Caco-2 (cell line): Measurements from ENCODE around the gene GNL3. TPM values are rescaled to one million over a fixed set of nuclear protein-coding genes. Genes with fewer than 3 reads are reported as not detected.

Experiments used
- BruUV-seq: library from RNA; stranded (reverse); fragments of 400-500 nt; replicated peaks from 2 replicates; lab custom pipeline; 2021; lab: Mats Ljungman, UMichigan
- CTCF ChIA-PET: fragments of 300-600 bp; sonication (Branson Sonifier 250); formaldehyde crosslinking; loops from one replicate; lab custom pipeline; 2022; ENCODE audit warnings: antibody characterized with exemption; lab: Charles Lee
- POLR2A ChIA-PET: fragments of 300-600 bp; sonication (Branson Sonifier 250); formaldehyde crosslinking; loops from one replicate; lab custom pipeline; 2022; ENCODE audit warnings: antibody characterized with exemption; lab: Charles Lee
- DNase-seq, 2 experiments: peaks; one replicate each; pipeline versions ENCODE4 v3.0.0 to v3.0.0-alpha.2; 2020 to 2022
- H3K27me3 ChIP-seq: replicated peaks from 2 replicates; pipeline ENCODE4 v1.6.0; 2011; ENCODE audit warnings: low read length; ENCODE audit not compliant: control insufficient read depth, insufficient read depth
- H3K36me3 ChIP-seq: 2 replicates; pipeline ENCODE4 v1.5.1; 2011; ENCODE audit warnings: low read length; ENCODE audit not compliant: control insufficient read depth, insufficient read depth
- H3K4me1 ChIP-seq: fragments of 250-450 bp; sonication (Bioruptor Pico); 2 replicates; pipeline ENCODE4 v1.5.1; 2020; ENCODE audit warnings: mild to moderate bottlenecking
- H3K4me3 ChIP-seq: 2 replicates; pipeline ENCODE4 v1.5.1; 2011; ENCODE audit warnings: low read depth, mild to moderate bottlenecking, control low read depth, low read length
- H3K9me3 ChIP-seq: fragments of 250-450 bp; sonication (Bioruptor Pico); 2 replicates; pipeline ENCODE4 v1.5.1; 2020; ENCODE audit warnings: mild to moderate bottlenecking, moderate library complexity
- H3K27ac Mint-ChIP-seq: one replicate; pipeline ENCODE4 v1.8.0; 2022; ENCODE audit warnings: mixed read lengths; ENCODE audit not compliant: unreplicated experiment
- H3K27me3 Mint-ChIP-seq: one replicate; pipeline ENCODE4 v1.8.0; 2022; ENCODE audit warnings: mixed read lengths; ENCODE audit not compliant: insufficient read depth, unreplicated experiment
- H3K36me3 Mint-ChIP-seq: one replicate; pipeline ENCODE4 v1.8.0; 2022; ENCODE audit warnings: mild to moderate bottlenecking, mixed read lengths; ENCODE audit not compliant: insufficient read depth, unreplicated experiment
- H3K4me1 Mint-ChIP-seq: one replicate; pipeline ENCODE4 v1.8.0; 2022; ENCODE audit warnings: low read depth, mixed read lengths; ENCODE audit not compliant: unreplicated experiment
- H3K4me3 Mint-ChIP-seq: one replicate; pipeline ENCODE4 v1.8.0; 2022; ENCODE audit warnings: mild to moderate bottlenecking, moderate library complexity, mixed read lengths; ENCODE audit not compliant: unreplicated experiment
- H3K9me3 Mint-ChIP-seq: one replicate; pipeline ENCODE4 v1.8.0; 2022; ENCODE audit warnings: mixed read lengths; ENCODE audit not compliant: unreplicated experiment
- CTCF ChIP-seq, 2 experiments: fragments of 200-600 bp in 1 of 2; IDR thresholded peaks; 1 replicate in 1 of 2; 2 replicates in 1 of 2; pipeline versions ENCODE4 v1.5.1 to v1.8.0; 2011 to 2022; ENCODE audit warnings: antibody characterized with exemption in 1 of 2, control low read depth in 1 of 2, inconsistent platforms in 1 of 2, low read depth in 1 of 2, low read length in 1 of 2, mild to moderate bottlenecking in 1 of 2, moderate library complexity in 1 of 2; ENCODE audit not compliant: insufficient read depth in 1 of 2, severe bottlenecking in 1 of 2, unreplicated experiment in 1 of 2
- intact Hi-C: fragments of 100-400 bp; cut with micrococcal nuclease; formaldehyde crosslinking; loops from one replicate; pipeline ENCODE4 v1.10.0; 2022; ENCODE audit not compliant: unreplicated experiment
- total RNA-seq: library from RNA; stranded (reverse); gene quantifications from 2 replicates; pipeline ENCODE4 v1.2.3, GENCODE V29; 2022

GNL3 gene
- total RNA-seq, 1 experiment from 2014 or later: 125 TPM

- Mint-ChIP-seq H3K4me3 (no peak overlapping the region), H3K4me1 (no peaks in the 10 kb centered on the region)
- CTCF ChIA-PET: no interaction called here
These were observed 30.0 kb downstream of the GNL3 start for GRCh38 chr3:52715714-52716305.

GRCh38 chr3:52719618-52720017 lies 33.8 kb downstream of the GNL3 start:
- no peak overlapping the region for H3K27ac Mint-ChIP-seq
- ChIA-PET POLR2A (interaction anchor here (0.7 kb wide), 1 partner anchor 8 kb away, joined by 6 read pairs; no protein-coding TSS in a partner anchor), CTCF (no interaction called here)
- H3K4me1 Mint-ChIP-seq: no peaks in the 10 kb centered on the region
- H3K27me3 ChIP-seq: no peaks in the 10 kb centered on the region
- no peaks in the 10 kb centered on the region; the same call in 1 of the 2 replicates for H3K36me3 ChIP-seq
- BruUV-seq: no TSS peak
- H3K4me3 ChIP-seq: no peak overlapping the region
- H3K4me1 ChIP-seq: no peaks in the 10 kb centered on the region
- no peak for DNase-seq
- TF ChIP-seq CTCF (IDR thresholded peaks at IDR 0.05; ENCODE audit: insufficient read depth in 1 of 2, low read depth in 1 of 2, low read length in 1 of 2, severe bottlenecking in 1 of 2, unreplicated experiment in 1 of 2): no peak
- H3K9me3 Mint-ChIP-seq: peaks cover 23% of the 10 kb centered on the region
- no peaks in the 10 kb centered on the region for H3K9me3 ChIP-seq
- H3K36me3 Mint-ChIP-seq: peaks cover 30% of the 10 kb centered on the region
- no peak overlapping the region for H3K4me3 Mint-ChIP-seq
- intact Hi-C loops: no loop called here
- no peaks in the 10 kb centered on the region for H3K27me3 Mint-ChIP-seq

More at GRCh38 chr3:52715714-52716305, 30.0 kb downstream of the GNL3 start:
- H3K36me3 Mint-ChIP-seq: peaks cover 18% of the 10 kb centered on the region
- H3K27me3 Mint-ChIP-seq: no peaks in the 10 kb centered on the region
- Histone ChIP-seq H3K4me1 (no peaks in the 10 kb centered on the region), H3K27me3 (no peaks in the 10 kb centered on the region), H3K4me3 (no peak overlapping the region), H3K36me3 (no peaks in the 10 kb centered on the region; the same call in 1 of the 2 replicates), H3K9me3 (no peaks in the 10 kb centered on the region)
- intact Hi-C loops: no loop called here
- TF ChIP-seq CTCF (IDR thresholded peaks at IDR 0.05; ENCODE audit: insufficient read depth in 1 of 2, low read depth in 1 of 2, low read length in 1 of 2, severe bottlenecking in 1 of 2, unreplicated experiment in 1 of 2): no peak
- no TSS peak for BruUV-seq
- POLR2A ChIA-PET: no interaction called here
- no peak overlapping the region for H3K27ac Mint-ChIP-seq
- H3K9me3 Mint-ChIP-seq: peaks cover 13% of the 10 kb centered on the region
- no peak for DNase-seq

GRCh38 chr3:52721002-52721729 lies 35.3 kb downstream of the GNL3 start:
- Mint-ChIP-seq H3K4me1 (no peaks in the 10 kb centered on the region), H3K27ac (no peak overlapping the region), H3K4me3 (no peak overlapping the region), H3K27me3 (no peaks in the 10 kb centered on the region), H3K9me3 (peaks cover 29% of the 10 kb centered on the region), H3K36me3 (peaks cover 29% of the 10 kb centered on the region)
- no TSS peak for BruUV-seq
- H3K36me3 ChIP-seq: no peaks in the 10 kb centered on the region; the same call in 1 of the 2 replicates
- no peak for TF ChIP-seq CTCF (IDR thresholded peaks at IDR 0.05; ENCODE audit: insufficient read depth in 1 of 2, low read depth in 1 of 2, low read length in 1 of 2, severe bottlenecking in 1 of 2, unreplicated experiment in 1 of 2)
- H3K4me3 ChIP-seq: no peak overlapping the region
- H3K4me1 ChIP-seq: no peaks in the 10 kb centered on the region
- no peak for DNase-seq
- ChIA-PET POLR2A (no interaction called here), CTCF (no interaction called here)
- intact Hi-C loops: no loop called here
- no peaks in the 10 kb centered on the region; the same call in 1 of the 2 replicates for H3K9me3 ChIP-seq
- no peaks in the 10 kb centered on the region for H3K27me3 ChIP-seq
